ENCODE data around the gene FGF3. TPM values are rescaled to one million over a fixed set of nuclear protein-coding genes. Genes with fewer than 3 reads are reported as not detected.

Gene FGF3
- total and polyA plus RNA-seq, 4 experiments from 2014 or later, result not detected

GRCh38 chr11:69836401-69836800 is 17.2 kb upstream of the FGF3 start:
- H3K27me3 ChIP-seq (ENCODE audit: insufficient read depth, low read length), result peaks cover 9% of the 10 kb centered on the region
- intact Hi-C loops (cut with micrococcal nuclease), result no loop called here
- peaks cover 0 to 5% (median 0%) of the 10 kb centered on the region in 4 donors for H3K4me1 Mint-ChIP-seq
- H3K27me3 Mint-ChIP-seq, result peaks cover 24 to 26% of the 10 kb centered on the region in 2 donors
- DNase-seq, result no peak
- ChIA-PET POLR2A (ENCODE audit: partially characterized antibody) (no interaction called here), CTCF (ENCODE audit: partially characterized antibody) (no interaction called here)
- H3K36me3 Mint-ChIP-seq, result no peaks in the 10 kb centered on the region
- H3K4me3 ChIP-seq (ENCODE audit: low read length in 2 of 2), result no peak overlapping the region
- no peak overlapping the region for H3K27ac ChIP-seq (ENCODE audit: low read depth, low read length)
- no peaks in the 10 kb centered on the region for H3K9me3 Mint-ChIP-seq
- H3K36me3 ChIP-seq (ENCODE audit: insufficient read depth, low read length), result no peaks in the 10 kb centered on the region
- no peak overlapping the region for H3K4me3 Mint-ChIP-seq
- no peaks in the 10 kb centered on the region for H3K4me1 ChIP-seq (ENCODE audit: insufficient read depth, low read length)
- H3K27ac Mint-ChIP-seq, result no peak overlapping the region
- no peaks in the 10 kb centered on the region for H3K9me3 ChIP-seq (ENCODE audit: control insufficient read depth in 1 of 2, low read length in 2 of 2)

GRCh38 chr11:69834811-69835800 is 15.9 kb upstream of the FGF3 start:
- no peaks in the 10 kb centered on the region for H3K36me3 ChIP-seq (ENCODE audit: insufficient read depth, low read length)
- POLR2A ChIA-PET (ENCODE audit: partially characterized antibody), result no interaction called here
- H3K4me3 Mint-ChIP-seq, result no peak overlapping the region

DNA sequence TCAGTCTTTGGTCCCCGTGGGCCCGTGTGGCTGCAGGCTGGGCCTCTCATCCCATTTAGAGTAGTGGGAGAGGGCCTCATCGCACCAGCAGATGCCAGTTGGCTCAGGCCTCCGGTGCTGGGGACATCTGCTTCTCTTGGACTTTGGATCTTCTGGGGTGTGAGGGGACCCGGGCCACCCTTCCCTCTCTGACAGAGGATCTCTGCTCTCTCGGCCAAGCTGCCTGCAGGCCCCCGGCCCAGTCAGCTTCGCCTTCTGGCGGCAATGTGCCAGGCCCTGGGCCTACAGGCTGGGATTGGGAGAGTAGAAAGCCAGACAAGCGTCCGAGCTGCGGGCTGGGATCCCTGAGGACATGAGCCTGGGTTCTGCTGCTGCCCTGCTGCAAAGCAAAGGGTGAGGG is 15.0 kb upstream of the FGF3 start:
- ChIA-PET CTCF (ENCODE audit: partially characterized antibody) (no interaction called here), POLR2A (ENCODE audit: partially characterized antibody) (no interaction called here)
- H3K36me3 Mint-ChIP-seq, result no peaks in the 10 kb centered on the region
- no peaks in the 10 kb centered on the region for H3K9me3 ChIP-seq (ENCODE audit: control insufficient read depth in 1 of 2, low read length in 2 of 2)
- H3K27me3 Mint-ChIP-seq, result peaks cover 22 to 24% of the 10 kb centered on the region in 2 donors
- H3K4me1 ChIP-seq (ENCODE audit: insufficient read depth, low read length), result no peaks in the 10 kb centered on the region
- H3K36me3 ChIP-seq (ENCODE audit: insufficient read depth, low read length), result no peaks in the 10 kb centered on the region
- intact Hi-C loops (cut with micrococcal nuclease), result no loop called here
- no peaks in the 10 kb centered on the region for H3K9me3 Mint-ChIP-seq
- H3K4me1 Mint-ChIP-seq, result peaks cover 0 to 2% (median 0%) of the 10 kb centered on the region in 4 donors
- H3K4me3 ChIP-seq (ENCODE audit: low read length in 2 of 2), result no peak overlapping the region
- no peak for DNase-seq
- H3K27ac Mint-ChIP-seq, result no peak overlapping the region
- no peak overlapping the region for H3K27ac ChIP-seq (ENCODE audit: low read depth, low read length)
- peaks cover 9% of the 10 kb centered on the region for H3K27me3 ChIP-seq (ENCODE audit: insufficient read depth, low read length)
- H3K4me3 Mint-ChIP-seq, result no peak overlapping the region

More at GRCh38 chr11:69834811-69835800, 15.9 kb upstream of the FGF3 start:
- Mint-ChIP-seq H3K27ac (no peak overlapping the region), H3K4me1 (peaks cover 0 to 2% (median 0%) of the 10 kb centered on the region in 4 donors), H3K9me3 (no peaks in the 10 kb centered on the region), H3K27me3 (peaks cover 22 to 24% of the 10 kb centered on the region in 2 donors), H3K36me3 (no peaks in the 10 kb centered on the region)
- H3K4me1 ChIP-seq (ENCODE audit: insufficient read depth, low read length), result no peaks in the 10 kb centered on the region
- no peaks in the 10 kb centered on the region for H3K9me3 ChIP-seq (ENCODE audit: control insufficient read depth in 1 of 2, low read length in 2 of 2)
- peaks cover 9% of the 10 kb centered on the region for H3K27me3 ChIP-seq (ENCODE audit: insufficient read depth, low read length)
- no peak for DNase-seq
- intact Hi-C loops (cut with micrococcal nuclease), result no loop called here
- H3K27ac ChIP-seq (ENCODE audit: low read depth, low read length), result no peak overlapping the region
- CTCF ChIA-PET (ENCODE audit: partially characterized antibody), result no interaction called here
- H3K4me3 ChIP-seq (ENCODE audit: low read length in 2 of 2), result no peak overlapping the region

- ChIA-PET CTCF (ENCODE audit: partially characterized antibody) (interaction anchor here (1.1 kb wide), 1 partner anchor 9 kb away, joined by 4 read pairs; no protein-coding TSS in a partner anchor), POLR2A (ENCODE audit: partially characterized antibody) (no interaction called here)
- intact Hi-C loops (cut with micrococcal nuclease), result no loop called here
- Histone ChIP-seq H3K27ac (ENCODE audit: low read depth, low read length) (no peak overlapping the region), H3K36me3 (ENCODE audit: insufficient read depth, low read length) (no peaks in the 10 kb centered on the region), H3K9me3 (ENCODE audit: control insufficient read depth in 1 of 2, low read length in 2 of 2) (no peaks in the 10 kb centered on the region), H3K27me3 (ENCODE audit: insufficient read depth, low read length) (peaks cover 9% of the 10 kb centered on the region), H3K4me1 (ENCODE audit: insufficient read depth, low read length) (no peaks in the 10 kb centered on the region), H3K4me3 (ENCODE audit: low read length in 2 of 2) (no peak overlapping the region)
- Mint-ChIP-seq H3K36me3 (no peaks in the 10 kb centered on the region), H3K4me3 (no peak overlapping the region), H3K9me3 (no peaks in the 10 kb centered on the region), H3K27me3 (peaks cover 19 to 21% of the 10 kb centered on the region in 2 donors), H3K4me1 (peaks cover 0 to 2% (median 0%) of the 10 kb centered on the region in 4 donors), H3K27ac (no peak overlapping the region)
- DNase-seq, result no peak
These were observed 13.6 kb upstream of the FGF3 start for GRCh38 chr11:69832561-69833413.

DNA sequence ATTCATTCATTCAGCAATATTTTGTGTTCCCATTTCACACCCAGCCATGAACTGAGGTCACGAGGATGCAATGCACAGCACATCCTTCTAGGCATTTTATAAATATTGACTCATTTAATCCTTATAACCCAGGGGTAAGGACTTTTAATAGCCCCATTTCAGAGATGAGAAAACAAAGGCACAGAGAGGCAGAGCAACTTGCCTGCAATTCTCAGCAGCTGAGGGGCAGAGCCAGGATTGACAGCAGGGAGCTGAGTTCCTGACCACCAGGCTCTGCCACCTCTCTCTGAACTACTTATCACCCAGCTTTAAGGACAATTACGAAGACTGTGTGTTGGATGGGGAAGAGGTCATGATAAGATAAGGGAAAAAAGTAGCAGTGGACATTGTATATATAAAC is 12.8 kb upstream of the FGF3 start:
- H3K4me1 ChIP-seq (ENCODE audit: insufficient read depth, low read length), result no peaks in the 10 kb centered on the region
- H3K4me3 ChIP-seq (ENCODE audit: low read length in 2 of 2), result no peak overlapping the region
- peaks cover 0 to 2% (median 0%) of the 10 kb centered on the region in 4 donors for H3K4me1 Mint-ChIP-seq
- peaks cover 9% of the 10 kb centered on the region for H3K27me3 ChIP-seq (ENCODE audit: insufficient read depth, low read length)
- no peaks in the 10 kb centered on the region for H3K9me3 ChIP-seq (ENCODE audit: control insufficient read depth in 1 of 2, low read length in 2 of 2)
- no peaks in the 10 kb centered on the region for H3K36me3 ChIP-seq (ENCODE audit: insufficient read depth, low read length)
- no peaks in the 10 kb centered on the region for H3K36me3 Mint-ChIP-seq
- ChIA-PET POLR2A (ENCODE audit: partially characterized antibody) (no interaction called here), CTCF (ENCODE audit: partially characterized antibody) (interaction anchor here (1.1 kb wide), 1 partner anchor 10 kb away, joined by 4 read pairs; no protein-coding TSS in a partner anchor)
- no peak overlapping the region for H3K27ac Mint-ChIP-seq
- peaks cover 18 to 21% of the 10 kb centered on the region in 2 donors for H3K27me3 Mint-ChIP-seq
- intact Hi-C loops (cut with micrococcal nuclease), result no loop called here
- DNase-seq, result no peak
- H3K27ac ChIP-seq (ENCODE audit: low read depth, low read length), result no peak overlapping the region
- H3K9me3 Mint-ChIP-seq, result no peaks in the 10 kb centered on the region
- H3K4me3 Mint-ChIP-seq, result no peak overlapping the region

DNA sequence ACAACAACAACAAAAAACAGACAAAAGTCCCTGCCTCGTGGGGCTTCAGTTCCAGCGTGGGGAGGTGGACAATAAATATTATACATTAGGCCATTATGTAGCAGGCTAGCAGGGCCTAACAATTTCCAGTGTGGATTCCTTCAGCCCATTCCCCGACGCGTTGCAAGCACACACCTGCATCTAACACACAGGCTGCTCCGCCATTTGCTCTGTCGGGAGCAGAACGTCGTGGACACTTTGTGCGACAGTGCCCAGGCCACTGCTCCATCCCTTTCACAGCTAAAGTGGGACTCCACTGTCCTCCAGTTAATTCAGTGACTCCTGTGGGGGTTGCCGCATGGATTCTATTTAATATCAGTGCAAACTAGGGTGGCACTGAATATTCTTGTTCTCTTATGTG is 10.9 kb upstream of the FGF3 start:
- H3K4me1 Mint-ChIP-seq, result peaks cover 0 to 6% (median 0%) of the 10 kb centered on the region in 4 donors
- no peaks in the 10 kb centered on the region for H3K9me3 Mint-ChIP-seq
- Histone ChIP-seq H3K36me3 (ENCODE audit: insufficient read depth, low read length) (no peaks in the 10 kb centered on the region), H3K4me3 (ENCODE audit: low read length in 2 of 2) (no peak overlapping the region), H3K9me3 (ENCODE audit: control insufficient read depth in 1 of 2, low read length in 2 of 2) (no peaks in the 10 kb centered on the region), H3K4me1 (ENCODE audit: insufficient read depth, low read length) (no peaks in the 10 kb centered on the region), H3K27me3 (ENCODE audit: insufficient read depth, low read length) (peaks cover 5% of the 10 kb centered on the region), H3K27ac (ENCODE audit: low read depth, low read length) (no peak overlapping the region)
- DNase-seq, result no peak
- ChIA-PET POLR2A (ENCODE audit: partially characterized antibody) (no interaction called here), CTCF (ENCODE audit: partially characterized antibody) (no interaction called here)
- H3K4me3 Mint-ChIP-seq, result no peak overlapping the region
- H3K27me3 Mint-ChIP-seq, result peaks cover 13 to 15% of the 10 kb centered on the region in 2 donors
- intact Hi-C loops (cut with micrococcal nuclease), result no loop called here
- H3K36me3 Mint-ChIP-seq, result no peaks in the 10 kb centered on the region
- H3K27ac Mint-ChIP-seq, result no peak overlapping the region

- Histone ChIP-seq H3K4me1 (ENCODE audit: insufficient read depth, low read length) (no peaks in the 10 kb centered on the region), H3K36me3 (ENCODE audit: insufficient read depth, low read length) (no peaks in the 10 kb centered on the region), H3K4me3 (ENCODE audit: low read length in 2 of 2) (no peak overlapping the region), H3K27me3 (ENCODE audit: insufficient read depth, low read length) (peaks cover 5% of the 10 kb centered on the region), H3K9me3 (ENCODE audit: control insufficient read depth in 1 of 2, low read length in 2 of 2) (no peaks in the 10 kb centered on the region), H3K27ac (ENCODE audit: low read depth, low read length) (no peak overlapping the region)
- Mint-ChIP-seq H3K27ac (no peak overlapping the region), H3K36me3 (no peaks in the 10 kb centered on the region), H3K27me3 (peaks cover 10 to 15% of the 10 kb centered on the region in 2 donors), H3K9me3 (no peaks in the 10 kb centered on the region), H3K4me3 (no peak overlapping the region), H3K4me1 (peaks cover 0 to 6% (median 0%) of the 10 kb centered on the region in 4 donors)
- no peak for DNase-seq
- intact Hi-C loops (cut with micrococcal nuclease), result no loop called here
- POLR2A ChIA-PET (ENCODE audit: partially characterized antibody), result no interaction called here
- CTCF ChIA-PET (ENCODE audit: partially characterized antibody), result no interaction called here
These were observed 9.7 kb upstream of the FGF3 start for GRCh38 chr11:69828971-69829344.

All from CD4-positive, alpha-beta memory T cell (primary cell).